GM10266 (cell line): ENCODE data around the gene NUDT16L1.

ENCODE experiments used
- DNase-seq: peaks from one replicate; pipeline ENCODE4 v3.0.0; 2012; ENCODE audit errors: extremely low spot score
- TF ChIP-seq, protein P1 (sequence below): IDR thresholded peaks from 2 replicates; pipeline ENCODE4 v1.5.1; 2012; ENCODE audit warnings: mild to moderate bottlenecking, low read depth; ENCODE audit not compliant: control insufficient read depth, insufficient read depth; ENCODE audit errors: missing control alignments

The NUDT16L1 gene

GRCh38 chr16:4693956-4694641 is 737 bp downstream of the NUDT16L1 start:
- peak; percentile 87 for DNase-seq
- TF ChIP-seq, protein P1, sequence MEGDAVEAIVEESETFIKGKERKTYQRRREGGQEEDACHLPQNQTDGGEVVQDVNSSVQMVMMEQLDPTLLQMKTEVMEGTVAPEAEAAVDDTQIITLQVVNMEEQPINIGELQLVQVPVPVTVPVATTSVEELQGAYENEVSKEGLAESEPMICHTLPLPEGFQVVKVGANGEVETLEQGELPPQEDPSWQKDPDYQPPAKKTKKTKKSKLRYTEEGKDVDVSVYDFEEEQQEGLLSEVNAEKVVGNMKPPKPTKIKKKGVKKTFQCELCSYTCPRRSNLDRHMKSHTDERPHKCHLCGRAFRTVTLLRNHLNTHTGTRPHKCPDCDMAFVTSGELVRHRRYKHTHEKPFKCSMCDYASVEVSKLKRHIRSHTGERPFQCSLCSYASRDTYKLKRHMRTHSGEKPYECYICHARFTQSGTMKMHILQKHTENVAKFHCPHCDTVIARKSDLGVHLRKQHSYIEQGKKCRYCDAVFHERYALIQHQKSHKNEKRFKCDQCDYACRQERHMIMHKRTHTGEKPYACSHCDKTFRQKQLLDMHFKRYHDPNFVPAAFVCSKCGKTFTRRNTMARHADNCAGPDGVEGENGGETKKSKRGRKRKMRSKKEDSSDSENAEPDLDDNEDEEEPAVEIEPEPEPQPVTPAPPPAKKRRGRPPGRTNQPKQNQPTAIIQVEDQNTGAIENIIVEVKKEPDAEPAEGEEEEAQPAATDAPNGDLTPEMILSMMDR, result no peak

DNA sequence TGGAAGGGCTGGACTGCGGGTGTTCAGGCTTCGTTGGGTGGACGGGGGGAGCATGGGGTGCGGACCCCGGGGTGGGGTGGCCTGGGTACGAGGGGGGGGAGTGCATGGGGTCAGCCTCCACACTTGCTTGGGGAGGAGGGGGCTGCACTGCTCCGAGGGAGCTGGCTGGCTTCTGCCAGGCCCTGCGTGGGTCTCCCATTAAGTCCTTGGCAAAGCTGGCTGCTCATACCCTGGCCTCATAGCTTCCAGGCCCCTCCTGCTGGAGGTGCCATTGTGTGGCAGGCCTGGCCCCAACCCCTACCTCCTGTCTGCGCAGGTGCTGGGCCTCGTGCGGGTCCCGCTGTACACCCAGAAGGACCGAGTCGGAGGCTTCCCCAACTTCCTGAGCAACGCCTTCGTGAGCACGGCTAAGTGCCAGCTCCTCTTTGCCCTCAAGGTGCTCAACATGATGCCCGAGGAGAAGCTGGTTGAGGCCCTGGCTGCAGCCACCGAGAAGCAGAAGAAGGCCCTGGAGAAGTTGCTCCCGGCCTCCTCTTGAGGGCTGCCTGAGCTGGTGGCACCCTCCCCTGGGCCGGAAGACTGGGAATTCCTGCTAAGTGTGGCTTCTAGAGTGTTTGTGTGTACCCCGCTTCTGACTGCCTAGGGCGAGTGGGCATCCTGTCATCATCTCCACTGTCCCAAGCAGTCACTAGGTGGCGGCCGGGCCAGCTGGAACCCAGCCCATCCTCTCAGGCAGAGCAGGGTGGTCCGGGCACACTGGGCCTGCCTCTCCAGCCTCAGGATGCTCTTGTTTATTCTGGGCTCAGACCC is 1.5 kb downstream of the NUDT16L1 start:
- TF ChIP-seq, protein P1, result no peak
- DNase-seq, result no peak

- TF ChIP-seq, protein P1, result no peak
- DNase-seq, result no peak
These were observed 2.3 kb downstream of the NUDT16L1 start for GRCh38 chr16:4695473-4696171.

GRCh38 chr16:4696172-4696904 is 3.0 kb downstream of the NUDT16L1 start:
- DNase-seq, result no peak
- TF ChIP-seq, protein P1, result no peak

- DNase-seq, result no peak
- TF ChIP-seq, protein P1, result no peak
These were observed 3.8 kb downstream of the NUDT16L1 start for GRCh38 chr16:4696905-4697847.

DNA sequence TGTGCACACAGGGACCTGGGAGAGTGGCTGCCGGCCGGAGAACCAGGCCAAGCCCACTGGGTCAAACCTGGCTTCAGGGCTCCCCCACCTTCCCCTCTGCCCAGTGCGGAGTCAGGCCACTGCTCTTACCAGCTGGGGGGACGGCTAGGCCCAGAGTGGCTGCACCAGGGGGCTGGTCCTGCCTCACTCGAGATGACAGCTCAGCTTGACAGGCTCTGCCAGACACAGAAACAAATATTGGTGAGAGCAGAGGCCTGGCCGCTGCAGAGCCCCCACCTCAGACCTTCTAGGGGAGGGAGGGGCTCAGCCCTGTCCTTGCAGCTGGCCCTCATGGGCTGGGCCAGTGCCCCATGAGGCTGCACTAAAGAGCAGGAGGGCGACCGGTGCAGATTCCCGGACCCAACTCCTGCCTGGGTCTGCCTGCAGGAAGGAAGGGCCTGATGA is 4.5 kb downstream of the NUDT16L1 start:
- DNase-seq, result no peak
- TF ChIP-seq, protein P1, result no peak
